NCI-H526 treated with DMSO at 0.1 percent for 48 hours (cell line): ENCODE data around the gene PADI2.

Experiments
- DNase-seq: peaks from one replicate; lab custom pipeline; 2025; lab: John Stamatoyannopoulos, UW

Gene PADI2

DNA sequence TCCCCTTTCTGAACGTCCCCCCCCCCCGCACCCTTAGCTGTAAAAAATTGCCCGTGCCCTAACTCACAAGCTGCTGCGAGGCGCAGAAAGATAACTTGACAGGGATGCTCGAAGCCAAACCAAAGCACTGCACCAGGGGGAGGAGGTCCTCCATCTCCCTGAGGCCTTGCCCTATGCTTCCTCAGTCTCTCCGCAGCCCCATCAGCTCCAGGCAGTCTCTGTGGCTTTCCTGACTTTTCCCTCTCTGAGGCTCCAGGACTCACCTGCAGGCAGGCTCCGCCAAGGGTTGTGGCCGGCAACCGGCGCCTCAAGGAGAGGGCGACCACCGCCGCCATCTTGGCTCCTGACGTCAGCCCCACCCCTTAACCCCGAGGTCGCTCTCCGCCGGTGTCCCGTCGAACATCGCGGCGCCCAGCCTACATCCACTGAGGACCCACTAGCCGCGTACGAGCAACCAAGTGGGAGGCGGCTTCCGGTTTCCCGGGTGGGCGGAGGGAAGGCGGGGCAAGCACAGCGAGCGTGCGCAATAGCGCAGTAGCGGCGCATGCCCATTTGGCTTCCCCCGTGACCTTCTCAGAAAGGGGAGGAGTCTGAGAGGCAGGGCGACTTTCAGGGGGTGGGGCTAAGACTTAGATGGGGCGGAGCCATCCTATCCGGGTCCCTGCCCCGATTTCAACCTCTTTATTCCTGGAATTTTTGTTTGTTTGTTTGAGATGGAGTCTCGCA lies 65.4 kb downstream of the PADI2 start, which contains the start of gene SDHB:
Gene SDHB (minus strand): TSS at position 348 of the 726 bp plus-strand sequence. CDS start 13 bp downstream, at position 335.
- DNase-seq: peak; percentile 95

DNA sequence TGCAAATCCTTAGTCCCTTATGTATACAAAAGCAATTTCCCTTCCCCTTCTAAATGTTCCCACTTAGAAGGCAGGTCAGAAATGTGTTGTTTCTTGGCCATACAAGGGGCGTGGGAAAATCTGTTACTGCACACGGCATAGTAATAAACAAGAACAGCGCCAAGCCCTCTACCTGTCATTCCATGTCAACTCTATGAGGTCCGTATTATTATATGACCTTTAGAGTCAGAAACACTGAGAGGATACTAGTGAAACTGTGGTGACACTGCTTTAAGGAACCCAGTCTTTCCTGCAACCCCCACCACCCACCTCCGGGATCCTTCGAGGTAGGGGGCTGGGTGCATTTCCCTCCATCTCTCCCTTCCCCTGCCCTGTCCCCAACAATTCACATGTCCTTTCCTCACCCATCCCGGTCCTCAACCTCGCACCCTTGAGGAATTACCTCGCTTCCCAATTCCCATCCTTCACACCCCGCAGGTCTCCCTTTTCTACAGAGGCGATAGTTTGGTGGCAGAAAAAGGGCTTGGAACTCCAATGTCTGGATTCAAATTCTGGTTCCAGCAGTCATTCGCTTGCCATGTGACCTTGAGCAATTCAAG lies 66.1 kb downstream of the PADI2 start:
- DNase-seq: no peak

DNA sequence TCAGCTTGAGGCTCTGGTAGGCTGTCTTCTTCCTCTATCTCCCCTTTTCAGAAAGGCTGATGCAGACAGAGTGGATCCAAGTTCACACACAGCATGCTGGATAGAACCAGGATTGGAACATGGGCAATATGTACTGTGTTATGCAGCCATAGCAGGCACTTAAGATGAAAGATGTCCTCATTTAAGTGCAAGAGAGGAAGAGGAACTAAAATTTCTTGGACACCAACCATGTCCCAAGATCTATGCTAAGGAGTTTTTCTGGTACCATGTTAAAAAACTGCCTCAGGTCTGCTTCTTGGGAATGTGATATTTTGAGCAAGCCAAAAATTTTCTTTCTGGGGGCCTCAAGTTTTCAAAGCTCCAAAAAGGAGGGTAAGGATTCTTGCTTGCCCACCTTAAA lies 66.6 kb downstream of the PADI2 start:
- DNase-seq: no peak

DNA sequence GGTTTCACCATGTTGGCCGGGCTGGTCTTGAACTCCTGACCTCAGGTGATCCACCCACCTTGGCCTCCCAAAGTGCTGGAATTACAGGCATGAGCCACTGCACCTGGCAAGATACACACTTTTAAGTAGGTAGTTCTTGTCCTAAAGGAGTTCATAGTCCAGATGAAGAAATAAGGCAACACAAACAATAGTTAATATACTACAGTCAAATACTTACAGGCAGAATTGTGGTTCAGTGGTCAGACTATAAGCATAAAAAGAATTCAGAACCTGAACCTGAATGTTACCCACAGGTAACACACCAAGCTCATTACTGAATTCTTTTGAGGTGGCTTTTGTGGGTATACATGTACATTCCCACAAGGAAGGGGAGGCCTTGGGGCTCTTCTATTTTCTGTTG lies 67.2 kb downstream of the PADI2 start:
- no peak for DNase-seq

DNA sequence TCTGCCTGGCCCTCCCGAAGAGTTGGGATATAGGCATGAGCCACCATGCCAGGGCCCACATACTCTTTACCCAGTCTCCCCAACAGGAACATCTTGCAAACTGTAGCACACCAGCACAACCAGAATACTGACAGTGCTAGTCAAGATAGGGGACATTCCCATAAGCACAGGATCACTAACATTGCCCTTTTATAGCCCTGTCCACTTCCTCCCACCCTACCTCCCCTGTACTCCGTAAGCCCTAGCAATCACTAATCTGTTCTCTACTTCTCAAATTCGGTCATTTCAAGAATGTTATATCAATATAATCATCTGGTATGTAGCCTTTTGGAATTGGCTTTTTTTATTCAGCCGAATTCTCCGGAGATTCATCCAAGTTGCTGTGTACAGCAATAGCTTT lies 71.3 kb downstream of the PADI2 start:
- DNase-seq: no peak

DNA sequence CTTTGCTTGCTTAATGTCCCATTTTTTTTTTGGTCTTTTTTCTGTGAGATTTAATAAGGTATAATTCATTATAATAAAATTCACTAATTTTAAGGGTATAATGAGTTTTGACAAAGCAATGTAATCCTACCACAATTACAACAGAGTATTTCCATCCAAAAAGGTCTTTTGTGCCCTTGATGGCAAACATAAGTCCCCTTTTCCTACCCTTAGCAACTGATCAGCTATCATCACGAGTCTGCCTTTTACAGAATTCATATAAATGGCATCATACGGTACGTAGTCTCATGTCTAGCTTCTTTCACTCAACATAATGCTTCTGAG lies 73.0 kb downstream of the PADI2 start:
- DNase-seq: no peak

DNA sequence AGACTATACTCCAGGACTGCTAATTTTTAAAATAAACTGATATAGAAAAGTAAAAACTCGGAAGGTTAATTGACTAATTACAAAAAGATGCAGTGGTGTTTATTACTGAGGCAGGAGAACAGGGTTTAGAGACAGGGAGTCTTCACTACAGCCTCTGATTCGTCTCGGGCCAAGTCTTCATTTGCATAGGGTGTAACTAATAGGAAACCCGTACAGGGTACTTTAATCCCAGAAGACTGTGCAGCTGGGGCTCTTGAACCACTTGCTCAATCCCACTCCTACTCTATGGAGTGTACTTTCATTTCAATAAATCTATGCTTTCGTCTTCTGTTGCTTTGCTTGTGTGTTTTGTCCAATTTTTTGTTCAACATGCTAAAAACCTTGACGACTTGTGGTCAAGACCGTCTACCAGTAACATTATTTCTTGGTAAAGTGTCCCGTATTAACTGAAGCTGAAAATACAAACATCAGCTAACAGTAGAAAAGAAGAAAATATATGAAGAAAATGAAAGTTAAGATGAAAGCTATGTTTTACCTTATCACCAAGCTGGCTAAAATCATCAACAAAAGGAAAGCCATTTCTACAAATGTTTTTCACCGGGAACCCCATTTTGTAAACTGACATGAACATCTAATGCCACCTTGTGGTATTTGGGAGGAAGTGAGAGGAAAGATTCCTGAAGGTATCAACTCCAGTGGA lies 73.5 kb downstream of the PADI2 start:
- DNase-seq: peak; percentile 35

DNA sequence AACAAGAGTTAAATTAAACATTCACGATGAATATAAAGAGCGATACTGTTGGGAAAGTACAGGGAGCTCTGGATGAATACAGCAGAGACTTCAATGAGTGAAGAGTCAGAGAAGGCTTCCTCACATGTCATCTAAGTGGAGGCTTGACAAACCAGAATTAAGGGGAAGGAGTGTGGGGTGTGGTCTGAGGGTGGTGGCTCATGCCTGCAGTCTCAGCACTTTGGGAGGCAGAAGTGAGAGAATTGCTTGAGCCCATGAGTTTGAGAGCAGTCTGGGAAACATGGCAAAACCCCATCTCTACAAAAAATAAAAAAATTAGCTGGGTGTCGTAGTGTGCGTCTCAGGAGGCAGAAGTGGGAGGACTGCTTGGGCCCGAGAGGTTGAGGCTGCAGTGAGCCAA lies 74.1 kb downstream of the PADI2 start:
- no peak for DNase-seq

DNA sequence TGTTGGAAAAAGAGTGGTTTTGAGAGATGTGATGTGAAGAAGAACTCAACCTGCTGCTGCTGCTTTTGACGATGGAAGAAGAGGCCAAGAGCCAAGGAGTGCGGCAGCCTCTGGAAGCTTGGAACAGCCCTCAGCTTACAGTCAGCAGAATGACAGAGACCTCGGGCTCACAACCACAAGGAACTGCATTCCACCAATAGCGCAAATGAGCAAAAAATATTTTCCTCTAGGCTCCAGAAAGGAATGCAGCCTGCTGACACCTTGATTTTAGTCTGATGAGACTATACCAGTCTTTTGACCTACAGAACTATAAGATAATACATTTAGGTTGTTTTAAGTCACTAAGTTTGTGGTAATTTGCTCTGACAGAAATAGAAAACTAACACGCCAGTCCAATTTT lies 75.6 kb downstream of the PADI2 start:
- DNase-seq: no peak

DNA sequence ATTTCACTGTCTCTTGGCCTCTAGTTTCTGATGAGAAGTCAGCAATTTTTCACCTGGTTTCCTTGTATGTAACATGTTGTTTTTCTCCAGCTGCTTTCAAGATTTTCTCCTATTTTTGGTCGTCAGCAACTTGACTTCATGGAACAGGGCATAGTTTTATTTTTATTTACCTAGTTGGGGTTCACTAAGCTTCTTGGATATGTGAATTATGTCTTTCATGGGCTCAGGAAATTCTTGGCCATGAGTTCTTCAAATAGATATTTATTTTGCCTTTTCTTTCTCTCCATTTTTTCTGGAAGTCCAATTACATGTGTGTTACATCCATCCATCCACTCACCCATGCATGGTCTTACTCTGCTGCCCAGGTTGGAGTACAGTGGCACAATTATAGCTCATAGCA lies 79.1 kb downstream of the PADI2 start:
- no peak for DNase-seq

DNA sequence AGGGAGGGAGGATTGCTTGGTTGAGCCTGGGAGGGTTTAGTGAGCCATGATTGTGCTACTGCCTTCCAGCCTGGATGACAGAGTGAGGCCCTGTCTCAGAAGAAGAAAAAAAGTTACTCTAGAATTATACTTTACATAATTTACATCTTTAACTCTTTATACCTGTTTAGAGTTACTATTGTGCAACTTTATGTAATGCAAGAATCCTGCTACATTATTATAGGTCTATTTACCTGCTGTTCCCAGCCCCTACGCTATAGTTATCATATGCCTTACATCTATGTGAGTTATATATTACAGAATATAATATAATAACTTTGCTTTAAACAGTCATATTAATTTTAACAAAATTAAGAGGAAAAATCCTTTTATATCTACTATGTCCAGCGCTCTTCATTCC lies 79.7 kb downstream of the PADI2 start:
- no peak for DNase-seq

DNA sequence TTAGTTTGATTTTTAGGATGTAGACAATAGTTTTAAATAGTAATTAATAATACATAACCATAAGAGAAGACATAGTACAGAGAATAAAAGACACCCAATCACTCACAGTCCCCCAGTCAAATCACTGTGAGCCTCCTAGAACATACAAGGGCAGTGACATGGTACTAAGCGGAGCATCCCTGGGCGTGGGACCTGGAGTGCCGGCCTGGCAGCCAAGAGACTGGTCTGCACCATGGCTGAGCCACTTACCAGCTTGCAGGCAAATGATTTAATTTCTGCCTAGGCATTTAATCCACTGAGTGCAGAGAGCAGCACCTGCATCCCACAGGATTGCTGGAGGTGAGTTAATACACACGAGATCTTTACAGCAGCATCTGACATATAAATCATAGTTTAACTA lies 85.8 kb downstream of the PADI2 start:
- no peak for DNase-seq

DNA sequence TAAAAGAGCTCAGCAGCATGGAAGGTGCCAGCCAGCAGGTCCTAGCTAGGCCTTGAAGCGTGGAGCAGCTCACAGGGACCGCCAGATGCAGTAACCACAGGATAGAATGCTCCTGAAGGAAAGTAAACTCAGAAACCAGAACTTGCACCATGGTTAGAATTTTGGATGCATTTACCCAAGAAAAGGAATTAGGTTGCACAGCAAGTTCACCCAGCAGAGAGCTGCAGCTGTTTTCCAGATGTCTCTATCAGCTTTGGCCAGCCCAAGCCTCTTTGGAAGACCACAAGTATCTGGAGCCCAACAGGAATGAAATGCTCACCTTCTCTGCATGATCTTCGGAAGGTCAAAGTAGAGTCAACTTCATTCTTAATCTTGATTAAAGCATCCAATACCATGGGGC lies 86.5 kb downstream of the PADI2 start:
- no peak for DNase-seq

DNA sequence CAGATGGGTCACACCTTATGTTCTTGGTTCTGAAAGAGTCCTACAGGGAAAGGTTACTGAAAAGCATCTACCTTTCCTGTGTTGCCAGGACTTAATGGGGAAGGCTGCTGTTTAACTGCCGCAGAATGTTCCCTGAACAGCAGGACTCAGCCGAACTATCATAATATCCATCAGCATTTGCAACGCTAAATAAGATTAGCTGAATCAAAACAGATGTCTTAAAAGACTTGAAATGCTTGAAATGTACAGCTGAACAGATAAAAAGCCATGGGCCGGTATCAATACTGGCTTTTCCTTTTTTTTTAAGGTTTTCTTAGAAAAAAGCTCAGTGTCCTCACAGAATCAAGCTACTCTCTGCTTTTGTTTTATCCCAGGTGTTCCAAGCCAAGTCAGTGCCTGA lies 87.8 kb downstream of the PADI2 start:
- DNase-seq: no peak

DNA sequence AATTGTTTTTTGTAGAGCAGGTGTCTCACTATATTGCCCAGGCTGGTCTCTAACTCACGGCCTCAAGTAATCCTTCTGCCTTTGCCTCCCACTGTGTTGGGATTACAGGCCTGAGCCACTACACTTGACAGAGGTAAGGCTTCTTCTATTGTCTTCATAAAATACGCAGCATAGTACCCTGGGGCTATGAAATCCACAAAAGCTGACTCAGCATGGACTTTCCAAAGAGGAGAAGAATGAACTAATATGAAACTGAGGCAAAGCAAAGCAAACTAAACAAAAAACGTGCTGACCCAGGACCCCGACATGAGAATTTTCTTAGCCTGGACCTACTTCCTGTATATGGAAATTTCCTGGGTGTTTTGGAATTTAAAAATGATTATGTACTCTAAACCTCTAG lies 89.0 kb downstream of the PADI2 start:
- DNase-seq: no peak

DNA sequence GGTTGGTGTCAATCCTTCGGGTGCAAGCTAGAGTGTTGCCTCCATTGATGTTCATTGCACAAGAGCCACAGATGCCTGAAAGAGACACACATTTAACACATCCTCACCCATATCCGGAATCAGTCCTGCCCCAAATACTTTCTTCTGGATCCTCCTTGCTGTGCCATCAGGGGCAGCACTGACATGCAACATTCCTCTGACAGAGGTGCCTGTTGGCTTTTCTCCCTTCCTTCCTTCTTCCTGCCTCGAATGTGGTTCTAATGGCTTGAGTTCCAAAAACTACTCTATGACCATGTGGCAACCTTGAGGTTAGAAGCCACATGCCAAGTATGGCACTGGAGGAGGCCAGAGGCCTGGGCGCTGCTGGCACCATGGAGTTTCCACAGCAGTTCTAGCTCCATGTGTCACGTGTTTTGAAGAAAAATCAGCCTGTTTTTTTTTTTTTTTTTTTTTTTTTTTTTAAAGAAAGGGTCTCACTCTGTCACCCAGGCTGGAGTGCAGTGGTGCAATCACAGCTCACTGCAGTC lies 90.5 kb downstream of the PADI2 start:
- no peak for DNase-seq

DNA sequence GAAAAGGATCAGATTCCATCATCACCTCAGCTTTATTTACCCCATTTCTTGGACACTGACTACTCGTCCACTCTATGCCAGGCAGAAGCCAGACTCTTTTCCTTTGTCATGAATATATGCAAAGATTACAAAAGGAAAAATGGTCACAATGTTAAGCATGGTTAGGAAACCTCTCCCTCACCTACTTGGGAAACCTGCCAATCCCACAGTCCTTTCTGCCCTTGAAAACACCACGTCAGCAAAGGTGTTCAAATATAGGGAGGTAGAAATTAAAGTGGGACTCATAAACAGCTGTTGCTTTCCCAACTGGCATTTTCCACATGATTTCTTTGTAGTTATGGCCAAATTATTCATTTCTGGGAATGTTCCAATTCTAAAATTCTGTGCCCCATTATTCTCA lies 91.4 kb downstream of the PADI2 start:
- no peak for DNase-seq

DNA sequence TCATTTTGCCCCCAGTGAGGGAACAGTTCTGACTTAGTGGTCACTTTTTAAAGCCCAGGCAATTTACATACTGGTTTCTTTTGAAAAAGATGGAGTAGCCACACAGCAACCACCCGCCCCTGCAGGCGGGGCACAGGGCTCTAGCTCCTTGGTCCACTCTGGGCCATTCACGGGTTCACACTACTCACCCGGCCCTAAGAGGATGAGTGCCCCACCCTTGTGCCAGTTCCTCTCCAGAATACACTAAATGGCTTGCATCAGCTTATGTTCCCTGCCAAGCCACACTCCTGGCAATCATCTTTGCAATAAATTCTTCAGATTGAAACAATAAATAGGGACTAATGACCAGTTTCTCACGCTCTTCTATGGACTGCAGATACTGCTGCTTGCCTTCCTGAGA lies 91.8 kb downstream of the PADI2 start:
- no peak for DNase-seq

DNA sequence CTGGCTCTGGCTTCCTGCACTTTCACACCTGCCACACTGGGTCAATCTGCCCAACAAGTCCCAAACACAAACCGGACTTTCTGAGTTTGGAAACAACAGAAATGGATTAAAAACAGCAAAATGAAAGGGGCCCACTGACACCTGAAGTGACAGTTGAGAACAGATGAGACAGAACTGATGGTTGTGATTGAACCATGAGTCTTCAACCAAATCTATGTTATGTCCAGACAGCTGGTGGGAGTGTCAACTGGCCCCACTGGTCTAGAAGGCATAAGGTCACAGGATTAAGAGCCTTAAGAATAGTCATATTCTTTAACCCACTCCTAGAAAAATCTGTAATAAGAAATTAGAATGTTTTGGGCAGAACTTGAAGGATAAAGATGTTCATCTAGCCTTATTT lies 94.5 kb downstream of the PADI2 start:
- no peak for DNase-seq

DNA sequence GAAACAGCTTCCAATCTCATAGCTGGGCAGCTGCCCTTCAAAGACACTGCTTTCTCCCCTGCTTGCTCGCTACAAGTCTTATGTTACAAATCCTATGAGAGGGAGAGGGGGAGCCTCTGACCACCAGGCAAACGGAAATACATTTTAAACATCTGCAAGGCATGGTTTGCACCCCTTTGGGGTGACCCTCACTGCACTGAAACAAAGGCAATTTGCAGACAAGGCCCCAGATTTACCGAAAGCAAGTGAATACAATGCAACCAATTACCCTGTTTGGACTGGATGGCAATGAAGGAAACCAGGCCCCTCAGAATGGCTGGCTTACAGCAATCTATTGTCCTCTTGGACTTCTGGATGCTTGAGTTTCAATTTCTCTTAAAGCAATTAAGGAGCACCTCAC lies 95.7 kb downstream of the PADI2 start:
- no peak for DNase-seq

DNA sequence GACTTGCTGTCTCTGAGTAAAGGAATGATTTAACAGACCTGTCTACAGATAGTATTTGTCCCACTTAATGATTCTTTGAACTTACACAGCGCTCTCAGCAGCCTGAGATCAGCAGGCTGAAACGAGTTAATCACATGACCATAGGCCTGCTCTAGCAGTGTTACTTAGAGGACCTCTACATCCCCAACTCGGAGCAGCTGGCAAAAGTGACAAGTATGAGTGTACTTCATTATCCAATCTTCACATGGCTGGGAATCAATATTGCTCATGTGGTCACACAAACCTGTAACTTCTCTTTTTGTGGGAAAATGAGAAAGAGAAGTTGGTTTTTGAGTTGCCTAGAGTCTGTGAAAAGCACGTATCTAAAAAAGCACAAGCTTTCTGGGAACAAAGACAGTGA lies 96.1 kb downstream of the PADI2 start:
- DNase-seq: no peak

DNA sequence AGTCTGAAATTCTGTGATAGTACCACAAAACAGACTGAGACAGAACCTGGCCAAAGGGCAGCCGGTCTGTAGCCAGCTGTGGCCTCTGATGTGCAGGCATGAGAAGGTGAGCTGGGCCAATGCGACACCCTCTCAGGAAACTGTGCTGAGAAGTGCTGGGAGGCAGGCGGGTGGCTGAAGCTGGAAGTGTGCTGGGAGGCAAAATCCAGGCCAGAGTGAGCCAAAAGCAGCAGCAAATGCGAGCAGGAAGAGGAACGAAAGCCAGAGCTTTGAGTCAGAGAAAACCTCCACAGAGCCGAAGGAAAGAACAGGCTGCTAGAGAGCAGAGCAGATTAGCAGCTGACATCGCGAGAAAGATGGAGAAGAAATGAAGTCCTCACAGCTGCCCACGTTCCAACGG lies 97.4 kb downstream of the PADI2 start:
- no peak for DNase-seq

DNA sequence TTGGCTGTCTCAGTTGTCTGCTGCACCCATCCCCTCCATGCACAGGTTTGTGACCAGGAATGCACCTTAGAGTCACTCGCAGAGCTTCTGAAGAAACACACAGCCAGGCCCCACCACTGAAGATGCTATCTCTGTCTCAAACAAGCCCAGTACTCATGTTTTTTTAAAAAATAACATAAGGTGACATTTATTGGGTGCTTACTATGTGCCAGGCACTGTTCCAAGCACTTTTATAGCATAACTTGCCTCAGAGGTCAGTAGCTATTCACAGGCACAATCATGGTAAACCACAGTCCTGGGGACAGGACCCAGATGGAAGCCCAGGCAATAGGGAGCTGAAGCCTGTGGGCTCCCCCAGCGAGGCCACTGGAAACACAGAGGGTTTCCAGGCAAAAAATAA lies 98.7 kb downstream of the PADI2 start:
- DNase-seq: no peak
